Adipose tissue (tissue), 3 donors: ENCODE data around the gene AGR2. TPM values are rescaled to one million over a fixed set of nuclear protein-coding genes. Genes with fewer than 3 reads are reported as not detected.

Experiments used
- H3K27ac ChIP-seq: one replicate; pipeline ENCODE4 v1.5.1; 2013; ENCODE audit warnings: low read depth, low read length
- WGBS, 3 donors: extraction: QIAGEN DNeasy Blood & Tissue Kit; methylation state at CpG; one replicate each; pipeline ENCODE4 v1.1.7; 2013; 5-methylcytosine and 5-hydroxymethylcytosine counted together
- polyA plus RNA-seq, 3 donors: library from polyadenylated mRNA; stranded (reverse); fragments of 200-250 nt; gene quantifications; one replicate each; pipeline ENCODE4 v1.2.3, GENCODE V29; 2013
- donor health status: healthy with polysubstance abuse.
- donor health status: Bipolar disorder and iron deficiency.
- donor health status: healthy.

AGR2 gene
- polyA plus RNA-seq, 3 donors, result 6.8 to 119 (median 12.9) TPM

- H3K27ac ChIP-seq, result no peak overlapping the region
- 22 to 52% (median 50%) methylated on average over 6 of the region's 6 CpGs for WGBS, 3 donors
These were observed 49.9 kb downstream of the AGR2 start for GRCh38 chr7:16754856-16755317.

GRCh38 chr7:16753932-16754855 lies 50.6 kb downstream of the AGR2 start:
- WGBS, 3 donors, result 3 to 7% (median 5%) methylated on average over 58 of the region's 58 CpGs

GRCh38 chr7:16753102-16753931 lies 51.5 kb downstream of the AGR2 start, which contains the start of gene TSPAN13:
TSPAN13 (plus strand) TSS chr7:16753755; CDS start chr7:16753968, 213 bp downstream.
- 3 to 4% (median 4%) methylated on average over 46 to 48 of the region's 48 CpGs for WGBS, 3 donors
- H3K27ac ChIP-seq, result no peak within 1 kb of the TSS

More at GRCh38 chr7:16753932-16754855, 50.6 kb downstream of the AGR2 start:
- no peak overlapping the region for H3K27ac ChIP-seq

- H3K27ac ChIP-seq, result no peak overlapping the region
- WGBS, 3 donors, result 38 to 59% (median 42%) methylated on average over 1 of the region's 1 CpG
These were observed 57.7 kb downstream of the AGR2 start for GRCh38 chr7:16747102-16747501.

GRCh38 chr7:16745645-16746044 lies 59.2 kb downstream of the AGR2 start:
- 41 to 69% (median 66%) methylated on average over 2 of the region's 2 CpGs for WGBS, 3 donors
- no peak overlapping the region for H3K27ac ChIP-seq

- WGBS, 3 donors, result 62 to 89% (median 68%) methylated on average over 6 of the region's 6 CpGs
- no peak overlapping the region for H3K27ac ChIP-seq
These were observed 60.1 kb downstream of the AGR2 start for GRCh38 chr7:16744518-16745250.

- no peak overlapping the region for H3K27ac ChIP-seq
- 50 to 56% (median 54%) methylated on average over 4 of the region's 4 CpGs for WGBS, 3 donors
These were observed 61.6 kb downstream of the AGR2 start for GRCh38 chr7:16743236-16743635.

- WGBS, 3 donors, result 64 to 100% (median 100%) methylated on average over 3 of the region's 3 CpGs
- H3K27ac ChIP-seq, result no peak overlapping the region
These were observed 62.3 kb downstream of the AGR2 start for GRCh38 chr7:16742547-16742946.

Other genes starting within 250 kb of the AGR2 start
- 10 to 100 TPM in 1 of 3 donors, 1 to 10 TPM in 2; 6.0 to 12.9 (median 8.5) TPM for gene ANKMY2, start 159.2 kb downstream of the AGR2 start, polyA plus RNA-seq
- gene BZW2, start 158.8 kb downstream of the AGR2 start, polyA plus RNA-seq, result 10 to 100 TPM; 25.5 to 42.8 (median 30.4) TPM
- 10 to 100 TPM; 35.5 to 52.1 (median 42.4) TPM for gene TSPAN13, start 51.2 kb downstream of the AGR2 start, polyA plus RNA-seq
- gene AGR3, start 77.0 kb upstream of the AGR2 start, polyA plus RNA-seq, result 1 to 10 TPM; 1.8 to 4.4 (median 3.9) TPM